CD4-positive, alpha-beta T cell treated with Interleukin-4 for 1 hour (primary cell): ENCODE measurements around the gene CHIT1.
"Not testable (repeated sequence)": the region's sequence is repeated elsewhere in the genome, so short reads cannot be mapped to it uniquely, and the experiment has no call there.

Source experiments
- DNase-seq, 2 donors: peaks; one replicate each; pipeline ENCODE4 v3.0.0-alpha.2; 2020 to 2022

Gene CHIT1

DNA sequence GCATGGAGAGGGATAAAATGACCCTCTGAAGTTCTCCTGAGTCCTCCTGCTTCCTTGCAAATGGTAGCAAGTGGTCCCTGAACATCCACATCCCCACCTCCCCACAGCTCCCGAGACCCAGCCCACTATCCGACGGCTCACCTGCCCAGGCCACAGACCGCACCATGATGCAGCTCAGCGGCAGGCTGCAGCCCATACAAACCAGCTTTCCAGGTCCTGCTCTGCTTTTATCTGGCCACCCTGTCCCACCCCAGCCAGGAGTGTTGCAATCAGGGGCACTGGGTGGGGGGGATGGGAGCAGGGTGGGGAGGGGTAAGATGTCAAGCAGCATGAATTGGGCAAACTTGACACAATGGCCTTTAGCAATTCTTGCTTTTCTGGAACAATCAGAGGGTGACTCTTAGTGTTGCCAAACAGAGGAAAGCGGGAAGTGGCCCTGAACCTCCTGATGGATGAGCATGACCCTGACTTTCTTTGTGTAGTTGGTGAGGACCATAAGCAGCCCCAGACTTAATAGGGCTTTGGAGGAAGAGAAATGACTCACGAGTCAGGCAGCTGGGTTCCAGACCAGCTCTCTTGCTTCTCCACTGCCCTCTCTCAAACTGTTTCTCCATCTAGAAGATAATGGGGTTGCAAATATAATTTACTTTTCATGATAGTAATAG is at the start of gene CHIT1:
Gene CHIT1 (minus strand): TSS at position 203 of the 665 bp plus-strand sequence. CDS start 37 bp downstream, at position 166.
- no peak for DNase-seq

- DNase-seq: no peak
These were observed 49.5 kb upstream of the CHIT1 start for GRCh38 chr1:203278885-203279406.

GRCh38 chr1:203278082-203278884 is 48.8 kb upstream of the CHIT1 start:
- DNase-seq: peak in 1 of 2 donors; percentile 53

DNA sequence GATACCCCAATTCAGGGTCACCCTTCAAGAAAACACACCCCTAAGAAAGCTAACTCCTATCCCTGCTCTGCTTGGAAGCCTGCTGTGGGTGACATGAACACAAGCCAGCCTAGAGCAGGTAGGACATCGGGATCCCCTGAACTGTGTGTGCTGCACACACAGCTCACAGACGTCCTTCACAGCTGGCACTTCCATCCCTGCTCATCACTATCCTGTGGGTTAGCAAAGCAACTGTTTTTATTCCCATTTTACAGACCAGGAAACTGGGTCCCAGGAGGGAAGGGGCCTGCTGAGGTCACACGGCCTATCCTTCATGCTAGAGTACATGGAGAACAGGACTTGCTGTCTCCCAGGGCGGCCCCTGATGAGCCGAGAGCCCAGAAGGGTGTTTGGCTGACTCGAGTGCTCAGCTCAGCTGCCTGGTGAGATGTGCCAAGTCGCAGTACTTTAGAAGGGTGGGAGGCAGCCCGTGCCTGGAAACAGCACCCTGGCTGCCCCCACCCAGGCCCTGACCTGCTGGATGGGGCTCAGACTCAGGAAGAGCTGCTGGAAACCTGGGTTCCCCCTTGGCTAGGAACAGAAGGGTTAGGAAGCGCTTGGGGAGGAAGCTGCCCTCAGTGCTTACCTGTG is 47.6 kb upstream of the CHIT1 start:
- DNase-seq: no peak

DNA sequence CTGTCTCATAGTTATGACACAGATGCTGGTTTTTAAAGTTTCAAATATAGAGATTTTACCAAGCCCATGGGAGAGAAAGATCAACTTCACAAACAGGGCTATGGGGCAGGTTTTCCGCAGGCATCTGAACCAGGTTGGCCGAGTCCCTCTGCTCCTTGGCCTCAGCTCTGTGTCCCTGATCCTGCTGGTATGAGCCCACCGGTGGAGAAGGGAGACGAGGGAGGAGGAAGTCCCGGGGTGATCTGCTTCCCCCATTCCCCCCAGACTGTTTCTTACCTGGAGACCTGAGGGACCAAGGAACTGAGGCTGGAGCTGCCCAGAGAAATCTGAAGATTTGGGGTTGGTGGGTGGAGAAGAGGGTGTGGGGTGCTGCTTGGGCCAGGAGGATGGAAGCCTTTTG is 46.9 kb upstream of the CHIT1 start:
- no peak for DNase-seq

DNA sequence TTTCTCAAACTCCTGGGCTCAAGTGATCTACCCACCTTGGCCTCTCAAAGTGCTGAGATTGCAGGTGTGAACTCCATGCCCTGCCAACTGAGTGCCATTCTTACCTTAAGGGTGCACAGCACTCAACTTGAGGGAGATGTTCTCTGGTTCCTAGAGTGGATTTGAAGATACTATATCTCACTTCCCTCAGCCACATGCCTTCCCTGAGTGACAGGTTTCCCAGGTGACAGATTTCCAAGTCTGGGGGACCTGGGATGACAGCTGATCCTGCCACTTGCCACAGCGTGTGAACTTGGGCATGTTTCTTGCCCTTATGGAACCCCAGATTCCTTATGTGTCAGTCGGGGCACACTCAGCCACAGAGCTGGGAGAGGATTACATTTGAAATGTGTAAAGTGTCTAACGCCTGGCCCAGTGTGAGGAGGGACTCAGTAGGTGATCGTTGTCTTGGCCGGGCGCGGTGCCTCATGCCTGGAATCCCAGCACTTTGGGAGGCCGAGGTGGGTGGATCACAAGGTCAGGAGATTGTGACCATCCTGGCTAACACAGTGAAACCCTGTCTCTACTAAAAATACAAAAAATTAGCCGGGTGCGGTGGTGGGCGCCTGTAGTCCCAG is 46.3 kb upstream of the CHIT1 start:
- DNase-seq: no peak

GRCh38 chr1:203274603-203275381 is 45.3 kb upstream of the CHIT1 start:
- no peak for DNase-seq

- DNase-seq: peak in 1 of 2 donors; percentile 57
These were observed 44.6 kb upstream of the CHIT1 start for GRCh38 chr1:203273869-203274602.

- peak; percentile 91 to 92 for DNase-seq
These were observed 43.9 kb upstream of the CHIT1 start for GRCh38 chr1:203273206-203273868.

- no peak for DNase-seq
These were observed 43.2 kb upstream of the CHIT1 start for GRCh38 chr1:203272633-203273205.

- DNase-seq: no peak
These were observed 42.6 kb upstream of the CHIT1 start for GRCh38 chr1:203271962-203272632.

DNA sequence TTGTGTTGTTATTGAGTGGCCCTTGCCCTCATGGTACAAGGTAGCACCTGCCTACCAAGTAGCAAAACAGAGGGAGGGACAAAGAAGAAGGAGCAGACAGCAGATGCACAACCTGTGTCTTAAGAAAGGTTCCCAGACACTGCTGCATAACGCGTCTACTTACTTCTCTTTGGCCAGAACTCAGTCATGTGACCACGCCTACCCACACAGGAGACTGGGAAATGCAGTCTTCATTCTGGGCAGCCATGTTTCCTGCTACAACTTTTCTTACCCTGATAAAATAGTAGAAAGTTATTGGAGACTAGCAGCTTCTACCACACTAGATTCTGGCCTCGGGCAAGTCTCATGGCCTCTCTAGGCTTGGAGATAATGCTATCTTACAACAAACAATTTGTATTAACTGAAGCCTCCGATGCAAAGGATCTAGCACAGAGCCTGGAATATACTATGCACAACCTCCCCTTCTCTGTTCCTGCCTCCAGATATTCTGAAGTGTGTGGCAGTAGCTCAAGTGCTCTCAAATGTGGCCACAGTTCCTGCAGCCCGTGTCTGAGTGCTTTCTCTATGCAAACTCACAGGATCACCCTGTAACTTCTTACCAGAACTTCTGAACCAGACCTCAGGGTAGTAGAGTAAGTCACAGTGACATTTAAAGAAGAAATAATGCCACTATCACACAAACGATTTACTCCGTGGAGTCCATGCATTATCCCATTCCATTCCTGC is 41.7 kb upstream of the CHIT1 start:
- peak; percentile 82 to 84 for DNase-seq

DNA sequence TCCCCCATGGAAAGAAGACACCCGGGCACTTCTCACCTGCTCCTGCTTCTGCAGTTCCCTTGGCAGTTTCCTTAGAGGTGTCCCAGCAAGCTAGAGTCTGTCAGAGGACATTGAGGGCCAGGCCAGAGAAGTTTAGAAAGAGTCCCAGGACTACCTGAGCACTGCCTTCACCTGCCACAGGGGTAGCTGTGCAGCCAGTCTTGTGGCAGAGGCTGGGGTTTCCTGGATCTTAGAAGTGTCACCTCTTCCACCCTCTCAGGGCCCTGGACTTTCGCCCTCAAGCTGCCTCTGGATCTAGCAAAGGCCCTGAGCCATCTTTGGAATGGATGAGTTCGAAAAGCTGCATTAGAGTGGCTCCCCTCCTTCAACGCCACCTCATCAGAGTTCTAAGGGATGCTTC is 41.0 kb upstream of the CHIT1 start:
- DNase-seq: no peak

DNA sequence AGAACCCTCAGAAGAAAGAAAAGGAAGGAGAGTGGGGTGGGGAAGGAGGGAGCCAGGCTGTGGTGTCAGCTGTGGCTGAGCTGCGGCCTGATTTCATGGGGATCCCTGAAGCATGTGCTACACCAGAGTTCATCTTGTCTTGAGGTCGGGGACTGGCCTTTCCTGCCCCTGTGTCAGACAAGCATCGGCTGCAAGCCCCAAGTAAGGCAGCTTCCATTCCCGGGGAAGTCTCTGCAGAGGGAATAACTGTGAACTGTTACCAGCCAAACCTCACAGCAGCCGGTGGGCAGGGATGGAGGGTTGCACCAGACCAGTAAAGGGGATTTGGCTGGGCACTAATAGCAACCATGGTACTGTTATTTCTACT is 40.2 kb upstream of the CHIT1 start:
- no peak for DNase-seq

- peak; percentile 69 to 85 for DNase-seq
These were observed 39.6 kb upstream of the CHIT1 start for GRCh38 chr1:203268901-203269653.

DNA sequence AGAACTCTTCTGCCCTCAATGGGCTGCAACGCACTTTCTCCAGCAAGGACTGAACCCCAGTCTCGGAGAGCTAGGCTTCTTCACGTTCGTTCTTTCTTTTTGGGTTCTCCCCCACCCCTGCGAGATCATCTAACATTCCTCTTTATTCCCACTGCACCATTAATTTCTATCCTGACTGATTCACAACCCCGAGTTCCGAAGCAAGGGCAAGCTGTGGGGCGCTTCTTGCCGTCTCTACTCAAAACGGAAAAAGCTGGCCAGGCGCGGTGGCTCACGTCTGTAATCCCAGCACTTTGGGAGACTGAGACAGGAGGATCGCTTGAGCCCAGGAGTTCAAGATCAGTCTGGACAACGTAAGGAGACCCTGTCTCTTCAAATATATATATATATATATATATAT is 38.4 kb upstream of the CHIT1 start:
- no peak for DNase-seq

DNA sequence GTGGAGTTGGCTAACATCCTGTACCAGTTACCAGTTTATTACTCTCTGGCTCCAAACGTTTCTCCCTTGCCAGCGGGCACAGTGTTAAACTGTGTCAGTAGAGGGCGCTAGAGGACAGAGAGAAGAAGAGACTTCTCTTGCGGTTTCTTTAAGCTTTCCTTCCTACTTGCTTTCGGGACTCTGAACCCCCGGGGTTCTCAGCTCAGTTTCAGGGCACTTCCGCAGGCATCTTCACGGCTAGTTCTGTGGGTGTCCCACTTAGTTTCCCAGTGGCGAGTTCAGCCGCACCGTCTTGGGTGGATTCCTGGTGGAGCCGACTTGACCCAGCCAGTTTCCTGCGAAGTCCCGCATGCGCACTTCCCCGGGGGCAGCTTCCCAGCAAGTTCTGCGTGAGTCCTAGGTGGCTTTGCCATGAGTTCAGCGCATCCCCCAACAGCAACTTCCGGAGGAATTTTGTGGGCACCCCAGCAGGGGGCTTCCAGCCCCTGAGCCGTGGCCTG is 37.9 kb upstream of the CHIT1 start:
- peak; percentile 85 to 90 for DNase-seq

- not testable (repeated sequence) for DNase-seq
These were observed 36.7 kb upstream of the CHIT1 start for GRCh38 chr1:203266140-203266539.
